Prostate gland (tissue), 2 donors: ENCODE measurements around the gene ASB9. TPM values are rescaled to one million over a fixed set of nuclear protein-coding genes. Genes with fewer than 3 reads are reported as not detected.
"Not testable (repeated sequence)": the region's sequence is repeated elsewhere in the genome, so short reads cannot be mapped to it uniquely, and the experiment has no call there.

Source experiments
- DNase-seq: peaks from one replicate; pipeline ENCODE4 v3.0.0-alpha.2; 2019; ENCODE audit warnings: low spot score
- H3K27ac ChIP-seq, 2 donors: fragments of 200-600 bp; sonication (generic); 2 replicates each; pipeline ENCODE4 v1.5.1; 2017 to 2019
- H3K27me3 ChIP-seq: fragments of 200-600 bp; sonication (generic); replicated peaks from 2 replicates; pipeline ENCODE4 v1.5.1; 2019; ENCODE audit not compliant: insufficient read depth
- H3K36me3 ChIP-seq, 2 donors: fragments of 200-600 bp; sonication (generic); 1 replicate in 1 of 2; 2 replicates in 1 of 2; pipeline versions ENCODE4 v1.5.1 to v1.8.1; 2017 to 2019
- H3K4me1 ChIP-seq: fragments of 200-600 bp; sonication (generic); replicated peaks from 2 replicates; pipeline ENCODE4 v1.5.1; 2019
- H3K4me3 ChIP-seq, 2 donors: fragments of 200-600 bp; sonication (generic); 2 replicates each; pipeline ENCODE4 v1.5.1; 2017 to 2019
- H3K9me3 ChIP-seq: fragments of 200-600 bp; sonication (generic); 2 replicates; pipeline ENCODE4 v1.5.1; 2017
- CTCF ChIP-seq, 4 experiments: fragments of 200-600 bp in 2 of 4; fragments of 450-650 bp in 2 of 4; sonication (generic) in 2 of 4; IDR thresholded peaks; 1 replicate in 3 of 4; 2 replicates in 1 of 4; pipeline ENCODE4 v1.5.1; 2016 to 2019; ENCODE audit warnings: antibody characterized with exemption in 4 of 4, mild to moderate bottlenecking in 2 of 4, moderate library complexity in 2 of 4
- POLR2A ChIP-seq: fragments of 450-650 bp; IDR thresholded peaks from one replicate; pipeline ENCODE4 v1.6.1; 2016; ENCODE audit warnings: antibody characterized with exemption, mild to moderate bottlenecking
- POLR2AphosphoS5 ChIP-seq: sonication (generic); formaldehyde crosslinking; IDR thresholded peaks from one replicate; pipeline ENCODE4 v1.6.1; 2017; ENCODE audit warnings: antibody characterized with exemption
- WGBS: methylation state at CpG from one replicate; pipeline ENCODE4 v1.1.5; 2018; 5-methylcytosine and 5-hydroxymethylcytosine counted together
- intact Hi-C: fragments of 100-400 bp; cut with DNase I; formaldehyde crosslinking; loops from one replicate; pipeline ENCODE4 v1.14.2; 2022
- total RNA-seq, 2 donors: library from RNA; depleted of rRNA; stranded (reverse); fragments of >200 nt; gene quantifications; one replicate each; pipeline ENCODE4 v1.1.0, GENCODE V29; 2016

Gene ASB9
- total RNA-seq, 2 donors from 2014 or later, result 1.8 to 62.1 TPM

GRCh38 chrX:15274946-15275345, 5.1 kb upstream of the ASB9 start:
- 96% methylated on average over 2 of the region's 2 CpGs for WGBS
- H3K27me3 ChIP-seq, result no peaks in the 10 kb centered on the region
- no peak for DNase-seq
- no peaks in the 10 kb centered on the region for H3K4me1 ChIP-seq
- no peak overlapping the region for H3K4me3 ChIP-seq
- H3K27ac ChIP-seq, result no peak overlapping the region
- TF ChIP-seq CTCF (IDR thresholded peaks at IDR 0.05) (no peak), POLR2AphosphoS5 (no peak), POLR2A (no peak)
- no peaks in the 10 kb centered on the region for H3K9me3 ChIP-seq
- no peaks in the 10 kb centered on the region for H3K36me3 ChIP-seq
- intact Hi-C loops, result no loop called here

- intact Hi-C loops, H3K9me3 ChIP-seq, H3K4me3 ChIP-seq, H3K27me3 ChIP-seq, H3K36me3 ChIP-seq, DNase-seq, H3K27ac ChIP-seq, H3K4me1 ChIP-seq: not testable (repeated sequence)
- WGBS, result 96% methylated on average over 10 of the region's 10 CpGs
Measured at GRCh38 chrX:15273275-15273674, 3.4 kb upstream of the ASB9 start.

- no peaks in the 10 kb centered on the region for H3K36me3 ChIP-seq
Measured at GRCh38 chrX:15271757-15272156, 1.9 kb upstream of the ASB9 start.

GRCh38 chrX:15269120-15269519, 763 bp downstream of the ASB9 start:
- H3K27me3 ChIP-seq, result no peaks in the 10 kb centered on the region
- DNase-seq, result no peak
- TF ChIP-seq POLR2AphosphoS5, result no peak
- no peaks in the 10 kb centered on the region for H3K36me3 ChIP-seq
- intact Hi-C loops, result no loop called here
- 75% methylated on average over 1 of the region's 1 CpG for WGBS
- H3K4me3 ChIP-seq, result no peak overlapping the region
- no peaks in the 10 kb centered on the region for H3K9me3 ChIP-seq
- H3K4me1 ChIP-seq, result no peaks in the 10 kb centered on the region
- no peak overlapping the region for H3K27ac ChIP-seq

More at GRCh38 chrX:15271757-15272156, 1.9 kb upstream of the ASB9 start:
- DNase-seq, result no peak
- 43% methylated on average over 1 of the region's 1 CpG for WGBS
- TF ChIP-seq CTCF (IDR thresholded peaks at IDR 0.05), result no peak
- TF ChIP-seq POLR2AphosphoS5, result no peak
- no peak for TF ChIP-seq POLR2A
- H3K4me1 ChIP-seq, result no peaks in the 10 kb centered on the region
- no peaks in the 10 kb centered on the region for H3K27me3 ChIP-seq
- H3K4me3 ChIP-seq, result no peak overlapping the region
- H3K9me3 ChIP-seq, result no peaks in the 10 kb centered on the region
- no peak overlapping the region for H3K27ac ChIP-seq
- intact Hi-C loops, result no loop called here

GRCh38 chrX:15254852-15255251, 15.0 kb downstream of the ASB9 start:
- H3K27ac ChIP-seq, result no peak overlapping the region
- H3K4me1 ChIP-seq, result no peaks in the 10 kb centered on the region
- intact Hi-C loops, result no loop called here
- no peak for DNase-seq
- H3K27me3 ChIP-seq, result no peaks in the 10 kb centered on the region
- no peaks in the 10 kb centered on the region for H3K36me3 ChIP-seq
- H3K4me3 ChIP-seq, result no peak overlapping the region
- TF ChIP-seq POLR2AphosphoS5 (no peak), CTCF (IDR thresholded peaks at IDR 0.05) (no peak), POLR2A (no peak)
- H3K9me3 ChIP-seq, result no peaks in the 10 kb centered on the region

- H3K4me3 ChIP-seq, result no peak overlapping the region
- WGBS, result 44% methylated on average over 4 of the region's 4 CpGs
- H3K4me1 ChIP-seq, result no peaks in the 10 kb centered on the region
- intact Hi-C loops, result no loop called here
- H3K9me3 ChIP-seq, result no peaks in the 10 kb centered on the region
- H3K27ac ChIP-seq, result no peak overlapping the region
- no peaks in the 10 kb centered on the region for H3K36me3 ChIP-seq
- no peak for DNase-seq
- TF ChIP-seq POLR2AphosphoS5 (no peak), CTCF (IDR thresholded peaks at IDR 0.05) (no peak), POLR2A (no peak)
- H3K27me3 ChIP-seq, result no peaks in the 10 kb centered on the region
Measured at GRCh38 chrX:15245896-15246295, 24.0 kb downstream of the ASB9 start.
